CD14-positive monocyte (primary cell): Measurements from ENCODE around the gene ZBTB3. TPM values are rescaled to one million over a fixed set of nuclear protein-coding genes. Genes with fewer than 3 reads are reported as not detected.

Experiments used
- DNase-seq, 3 donors: peaks; one replicate each; pipeline ENCODE4 v3.0.0-alpha.2; 2011 to 2022
- H2AFZ ChIP-seq: 2 replicates; pipeline ENCODE4 v1.6.0; 2012; ENCODE audit warnings: mild to moderate bottlenecking, low read depth, low read length, inconsistent platforms; ENCODE audit not compliant: insufficient read depth, poor library complexity, severe bottlenecking
- H3K27ac ChIP-seq, 2 donors: 1 replicate in 1 of 2; 2 replicates in 1 of 2; pipeline ENCODE4 v1.5.1; 2012 to 2013; ENCODE audit warnings: low read length in 2 of 2, control low read depth in 1 of 2, inconsistent platforms in 1 of 2, low read depth in 1 of 2, mild to moderate bottlenecking in 1 of 2
- H3K27me3 ChIP-seq, 2 donors: one replicate each; pipeline versions ENCODE4 v1.6.0 to v1.6.1; 2011 to 2013; ENCODE audit warnings: low read length in 2 of 2; ENCODE audit not compliant: control insufficient read depth in 2 of 2, insufficient read depth in 2 of 2
- H3K36me3 ChIP-seq, 2 donors: replicated peaks in 1 of 2; 1 replicate in 1 of 2; 2 replicates in 1 of 2; pipeline versions ENCODE4 v1.5.1 to v1.6.1; 2012 to 2013; ENCODE audit warnings: low read length in 2 of 2, control low read depth in 1 of 2, inconsistent platforms in 1 of 2, mild to moderate bottlenecking in 1 of 2; ENCODE audit not compliant: insufficient read depth in 2 of 2, control insufficient read depth in 1 of 2
- H3K4me1 ChIP-seq, 2 donors: 1 replicate in 1 of 2; 2 replicates in 1 of 2; pipeline versions ENCODE4 v1.5.1 to v1.6.1; 2012 to 2013; ENCODE audit warnings: low read length in 2 of 2, control low read depth in 1 of 2, inconsistent platforms in 1 of 2, mild to moderate bottlenecking in 1 of 2, moderate library complexity in 1 of 2; ENCODE audit not compliant: insufficient read depth in 2 of 2, control insufficient read depth in 1 of 2
- H3K4me2 ChIP-seq: replicated peaks from 2 replicates; pipeline ENCODE3; 2012; ENCODE audit warnings: low read length, moderate library complexity, mild to moderate bottlenecking; ENCODE audit not compliant: poor library complexity, severe bottlenecking; ENCODE audit errors: extremely low read depth
- H3K4me3 ChIP-seq, 3 experiments: fragments of 200-600 bp in 1 of 3; sonication (generic) in 1 of 3; replicated peaks in 1 of 3; 1 replicate in 2 of 3; 2 replicates in 1 of 3; pipeline ENCODE4 v1.5.1; 2011 to 2013; ENCODE audit warnings: low read length in 3 of 3, mild to moderate bottlenecking in 3 of 3, control low read depth in 2 of 3, low read depth in 2 of 3, inconsistent platforms in 1 of 3, moderate library complexity in 1 of 3
- H3K79me2 ChIP-seq: 2 replicates; pipeline ENCODE4 v1.6.0; 2012; ENCODE audit warnings: mild to moderate bottlenecking, control low read depth, inconsistent platforms, low read length, moderate library complexity; ENCODE audit not compliant: insufficient read depth
- H3K9ac ChIP-seq: 2 replicates; pipeline ENCODE4 v1.6.0; 2017; ENCODE audit warnings: low read length, mild to moderate bottlenecking; ENCODE audit not compliant: insufficient read depth, poor library complexity, severe bottlenecking
- H3K9me3 ChIP-seq, 2 donors: replicated peaks in 1 of 2; 1 replicate in 1 of 2; 2 replicates in 1 of 2; pipeline versions ENCODE4 v1.5.1 to v1.6.1; 2012 to 2013; ENCODE audit warnings: low read length in 2 of 2, control low read depth in 1 of 2; ENCODE audit not compliant: control insufficient read depth in 1 of 2, insufficient read depth in 1 of 2
- H4K20me1 ChIP-seq: 2 replicates; pipeline ENCODE4 v1.6.0; 2012; ENCODE audit warnings: mild to moderate bottlenecking, low read length, control low read depth, moderate library complexity; ENCODE audit not compliant: insufficient read depth
- H3K27ac Mint-ChIP-seq, 7 donors: one replicate each; pipeline ENCODE4 v1.8.0; 2020; ENCODE audit warnings: mild to moderate bottlenecking in 7 of 7, mixed read lengths in 7 of 7, moderate library complexity in 6 of 7, inconsistent platforms in 2 of 7
- H3K27me3 Mint-ChIP-seq, 3 donors: one replicate each; pipeline ENCODE4 v1.8.0; 2021 to 2022; ENCODE audit warnings: low read depth in 3 of 3, mild to moderate bottlenecking in 3 of 3, mixed read lengths in 3 of 3, moderate library complexity in 3 of 3, inconsistent platforms in 1 of 3
- H3K36me3 Mint-ChIP-seq, 2 donors: one replicate each; pipeline ENCODE4 v1.8.0; 2020; ENCODE audit warnings: mixed read lengths in 2 of 2, inconsistent platforms in 1 of 2, mild to moderate bottlenecking in 1 of 2
- H3K4me1 Mint-ChIP-seq: one replicate; pipeline ENCODE4 v1.8.0; 2020; ENCODE audit warnings: mild to moderate bottlenecking, mixed read lengths
- H3K4me3 Mint-ChIP-seq, 2 donors: one replicate each; pipeline ENCODE4 v1.8.0; 2020; ENCODE audit warnings: mild to moderate bottlenecking in 2 of 2, mixed read lengths in 2 of 2, moderate library complexity in 1 of 2
- H3K9me3 Mint-ChIP-seq, 7 donors: one replicate each; pipeline ENCODE4 v1.8.0; 2020 to 2022; ENCODE audit warnings: mixed read lengths in 7 of 7, mild to moderate bottlenecking in 6 of 7, moderate library complexity in 6 of 7, inconsistent platforms in 2 of 7
- WGBS: methylation state at CpG from one replicate; pipeline ENCODE4 v1.1.5; 2013; ENCODE audit warnings: missing lambda C conversion rate; ENCODE audit not compliant: insufficient coverage; 5-methylcytosine and 5-hydroxymethylcytosine counted together
- intact Hi-C, 2 donors: fragments of 100-400 bp; cut with micrococcal nuclease; formaldehyde crosslinking; loops; one replicate each; pipeline versions ENCODE4 v1.15.0 to v1.15.1; 2023
- polyA plus RNA-seq, 3 donors: library from polyadenylated mRNA; depleted of rRNA in 1 of 3; unstranded in 2 of 3; stranded (reverse) in 1 of 3; fragments of 300-500 nt in 2 of 3; fragments of >200 nt in 1 of 3; fragmentation: Illumina TruSeq in 2 of 3; gene quantifications; 1 replicate in 2 of 3; 2 replicates in 1 of 3; pipeline ENCODE4 v1.2.3, GENCODE V29; 2012 to 2021
- small RNA-seq: library from RNA; depleted of rRNA; stranded (forward); fragments of <200 nt; gene quantifications from one replicate; pipeline ENCODE3, GENCODE V24; 2012; ENCODE audit warnings: low read depth; ENCODE audit not compliant: insufficient read length
- TF ChIP-seq, protein P1 (sequence below): fragments of 200-600 bp; IDR thresholded peaks from one replicate; pipeline ENCODE4 v1.8.0; 2022; ENCODE audit warnings: antibody characterized with exemption, mild to moderate bottlenecking

The ZBTB3 gene
- polyA plus RNA-seq, 3 donors, result 1.7 to 4.5 (median 2.0) TPM

DNA sequence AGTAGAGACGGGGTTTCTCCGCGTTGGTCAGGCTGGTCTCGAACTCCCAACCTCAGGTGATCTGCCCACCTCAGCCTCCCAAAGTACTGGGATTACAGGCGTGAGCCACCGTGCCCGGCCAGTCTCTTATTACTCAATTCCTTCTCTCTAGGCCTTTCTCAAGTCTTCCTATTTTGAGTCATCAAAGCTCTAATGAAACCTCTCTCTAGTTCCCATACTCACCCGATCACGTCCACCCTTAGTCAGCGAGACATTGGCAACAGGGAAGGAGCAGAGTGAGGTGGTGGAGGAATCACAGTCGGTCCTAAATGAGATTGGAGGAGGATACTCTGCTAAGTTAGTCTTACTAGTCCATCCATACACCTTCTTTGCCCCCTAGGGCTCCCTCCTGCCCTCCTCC is 51.7 kb downstream of the ZBTB3 start:
- TF ChIP-seq, protein P1, sequence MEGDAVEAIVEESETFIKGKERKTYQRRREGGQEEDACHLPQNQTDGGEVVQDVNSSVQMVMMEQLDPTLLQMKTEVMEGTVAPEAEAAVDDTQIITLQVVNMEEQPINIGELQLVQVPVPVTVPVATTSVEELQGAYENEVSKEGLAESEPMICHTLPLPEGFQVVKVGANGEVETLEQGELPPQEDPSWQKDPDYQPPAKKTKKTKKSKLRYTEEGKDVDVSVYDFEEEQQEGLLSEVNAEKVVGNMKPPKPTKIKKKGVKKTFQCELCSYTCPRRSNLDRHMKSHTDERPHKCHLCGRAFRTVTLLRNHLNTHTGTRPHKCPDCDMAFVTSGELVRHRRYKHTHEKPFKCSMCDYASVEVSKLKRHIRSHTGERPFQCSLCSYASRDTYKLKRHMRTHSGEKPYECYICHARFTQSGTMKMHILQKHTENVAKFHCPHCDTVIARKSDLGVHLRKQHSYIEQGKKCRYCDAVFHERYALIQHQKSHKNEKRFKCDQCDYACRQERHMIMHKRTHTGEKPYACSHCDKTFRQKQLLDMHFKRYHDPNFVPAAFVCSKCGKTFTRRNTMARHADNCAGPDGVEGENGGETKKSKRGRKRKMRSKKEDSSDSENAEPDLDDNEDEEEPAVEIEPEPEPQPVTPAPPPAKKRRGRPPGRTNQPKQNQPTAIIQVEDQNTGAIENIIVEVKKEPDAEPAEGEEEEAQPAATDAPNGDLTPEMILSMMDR, result no peak
- intact Hi-C loops, result loop anchor here (10.0 kb wide), 1 partner anchor 107 kb away; the partner anchor contains the start of gene TUT1 (in 2 of the 2)
- Histone ChIP-seq H3K4me1 (peaks cover 49 to 55% of the 10 kb centered on the region in 2 donors), H3K4me2 (peak overlapping the region; percentile 46), H3K36me3 (peaks cover 0 to 11% of the 10 kb centered on the region in 2 donors), H3K9me3 (no peaks in the 10 kb centered on the region), H4K20me1 (no peaks in the 10 kb centered on the region), H3K79me2 (peaks cover 10% of the 10 kb centered on the region), H3K9ac (no peak overlapping the region), H3K27me3 (no peaks in the 10 kb centered on the region), H3K27ac (peak overlapping the region; percentile 67 to 86), H3K4me3 (peak overlapping the region in 1 of 3 experiments; percentile 49), H2AFZ (peak overlapping the region; percentile 37)
- peaks cover 0 to 3% (median 1%) of the 10 kb centered on the region in 3 donors for H3K27me3 Mint-ChIP-seq
- H3K27ac Mint-ChIP-seq, result peak overlapping the region; percentile 85 to 95 (median 91)
- H3K36me3 Mint-ChIP-seq, result peaks cover 18 to 24% of the 10 kb centered on the region in 2 donors
- peaks cover 0 to 3% (median 0%) of the 10 kb centered on the region in 7 donors for H3K9me3 Mint-ChIP-seq
- H3K4me1 Mint-ChIP-seq, result peaks cover 37% of the 10 kb centered on the region
- peak; percentile 77 to 92 (median 86) for DNase-seq
- WGBS, result 0% methylated on average over 3 of the region's 11 CpGs
- H3K4me3 Mint-ChIP-seq, result no peak overlapping the region

Small RNAs within 50 kb of the gene (small RNA-seq; reads per million reads assigned to genes)
- gene MIR6514, result 1.7 reads per million

Other genes with a start within 250 kb of the ZBTB3 start
- gene AHNAK, start 207.4 kb downstream of the ZBTB3 start, polyA plus RNA-seq, result 100 to 1,000 TPM in 2 of 3 donors, 10 to 100 TPM in 1; 80.0 to 201 (median 103) TPM
- 100 to 1,000 TPM; 490 to 603 (median 491) TPM for gene EEF1G, start 180.3 kb downstream of the ZBTB3 start, polyA plus RNA-seq
- 10 to 100 TPM in 1 of 3 donors, 1 to 10 TPM in 2; 1.8 to 16.3 (median 2.1) TPM for gene TUT1, start 162.6 kb downstream of the ZBTB3 start, polyA plus RNA-seq
- 10 to 100 TPM; 14.0 to 38.6 (median 17.6) TPM for gene MTA2, start 152.3 kb downstream of the ZBTB3 start, polyA plus RNA-seq
- 100 to 1,000 TPM in 1 of 3 donors, 10 to 100 TPM in 1, 1 to 10 TPM in 1; 7.2 to 131 (median 10.6) TPM for gene EML3, start 141.4 kb downstream of the ZBTB3 start, polyA plus RNA-seq
- gene ROM1, start 140.9 kb downstream of the ZBTB3 start, polyA plus RNA-seq, result 1 to 10 TPM in 1 of 3 donors, under 1 TPM in 2; 0.51 to 1.4 (median 0.75) TPM
- 10 to 100 TPM; 18.5 to 44.9 (median 19.0) TPM for gene B3GAT3, start 132.2 kb downstream of the ZBTB3 start, polyA plus RNA-seq
- 100 to 1,000 TPM in 2 of 3 donors, 10 to 100 TPM in 1; 99.7 to 116 (median 109) TPM for gene GANAB, start 107.5 kb downstream of the ZBTB3 start, polyA plus RNA-seq
- gene INTS5, start 100.9 kb downstream of the ZBTB3 start, polyA plus RNA-seq, result 10 to 100 TPM in 1 of 3 donors, 1 to 10 TPM in 2; 4.2 to 16.0 (median 9.9) TPM
- gene C11orf98, start 89.0 kb downstream of the ZBTB3 start, polyA plus RNA-seq, result 10 to 100 TPM; 25.9 to 78.2 (median 74.6) TPM
- 1 to 10 TPM in 2 of 3 donors, under 1 TPM in 1; 0.73 to 4.9 (median 1.4) TPM for gene CSKMT, start 88.8 kb downstream of the ZBTB3 start, polyA plus RNA-seq
- gene UQCC3, start 82.5 kb downstream of the ZBTB3 start, polyA plus RNA-seq, result 1 to 10 TPM; 3.3 to 7.9 (median 7.2) TPM
- 1 to 10 TPM; 1.9 to 9.1 (median 2.9) TPM for gene LBHD1, start 81.9 kb downstream of the ZBTB3 start, polyA plus RNA-seq
- gene UBXN1, start 75.1 kb downstream of the ZBTB3 start, polyA plus RNA-seq, result 100 to 1,000 TPM in 2 of 3 donors, 10 to 100 TPM in 1; 93.9 to 147 (median 106) TPM
- not detected for gene LRRN4CL, start 64.6 kb downstream of the ZBTB3 start, polyA plus RNA-seq
- gene BSCL2, start 46.7 kb downstream of the ZBTB3 start, polyA plus RNA-seq, result 10 to 100 TPM; 43.5 to 65.7 (median 63.3) TPM
- gene GNG3, start 46.5 kb downstream of the ZBTB3 start, polyA plus RNA-seq, result under 1 TPM in 1 of 3 donors, not detected in 2; 0.23 TPM
- 10 to 100 TPM in 1 of 3 donors, under 1 TPM in 2; 0.33 to 13.8 (median 0.88) TPM for gene HNRNPUL2, start 26.7 kb downstream of the ZBTB3 start, polyA plus RNA-seq
- 10 to 100 TPM; 17.9 to 21.6 (median 20.4) TPM for gene TTC9C, start 25.7 kb downstream of the ZBTB3 start, polyA plus RNA-seq
- 100 to 1,000 TPM; 162 to 243 (median 231) TPM for gene POLR2G, start 7.4 kb upstream of the ZBTB3 start, polyA plus RNA-seq
- 10 to 100 TPM in 1 of 3 donors, 1 to 10 TPM in 2; 5.1 to 35.5 (median 5.3) TPM for gene TAF6L, start 17.2 kb upstream of the ZBTB3 start, polyA plus RNA-seq
- 100 to 1,000 TPM in 2 of 3 donors, 10 to 100 TPM in 1; 95.8 to 236 (median 220) TPM for gene TMEM179B, start 33.2 kb upstream of the ZBTB3 start, polyA plus RNA-seq
- 10 to 100 TPM in 2 of 3 donors, 1 to 10 TPM in 1; 5.7 to 20.4 (median 19.6) TPM for gene TMEM223, start 37.8 kb upstream of the ZBTB3 start, polyA plus RNA-seq
- 100 to 1,000 TPM in 1 of 3 donors, 10 to 100 TPM in 2; 50.1 to 748 (median 70.6) TPM for gene NXF1, start 51.3 kb upstream of the ZBTB3 start, polyA plus RNA-seq
- 10 to 100 TPM; 36.4 to 39.6 (median 38.5) TPM for gene STX5, start 77.9 kb upstream of the ZBTB3 start, polyA plus RNA-seq
- under 1 TPM in 1 of 3 donors, not detected in 2; 0.74 TPM for gene TEX54, start 78.7 kb upstream of the ZBTB3 start, polyA plus RNA-seq
- 10 to 100 TPM; 14.2 to 52.5 (median 18.4) TPM for gene WDR74, start 85.4 kb upstream of the ZBTB3 start, polyA plus RNA-seq
- gene SLC3A2, start 126.7 kb upstream of the ZBTB3 start, polyA plus RNA-seq, result 100 to 1,000 TPM; 156 to 231 (median 189) TPM
- gene CHRM1, start 167.2 kb upstream of the ZBTB3 start, polyA plus RNA-seq, result not detected
- gene SLC22A6, start 230.8 kb upstream of the ZBTB3 start, polyA plus RNA-seq, result not detected